B cell (primary cell): ENCODE results near the gene MMP11. TPM values are rescaled to one million over a fixed set of nuclear protein-coding genes. Genes with fewer than 3 reads are reported as not detected.

Experiments used
- ATAC-seq: fragments of 200-7000 bp; cut with Tn5 transposase; one replicate; pipeline ENCODE4 v1.10.0; 2021; ENCODE audit warnings: low read depth, mild to moderate bottlenecking, moderate number of reproducible peaks, moderate library complexity
- CTCF ChIA-PET: fragments of 350-600 bp; sonication (Branson Sonifier 250); formaldehyde crosslinking; loops from one replicate; lab custom pipeline; 2021; ENCODE audit warnings: antibody characterized with exemption, inconsistent platforms; lab: Charles Lee
- POLR2A ChIA-PET: fragments of 350-600 bp; sonication (Branson Sonifier 250); formaldehyde crosslinking; loops from one replicate; lab custom pipeline; 2021; ENCODE audit warnings: antibody characterized with exemption; lab: Charles Lee
- DNase-seq: peaks from one replicate; pipeline ENCODE4 v3.0.0; 2013
- H2AFZ ChIP-seq: 2 replicates; pipeline ENCODE4 v1.6.1; 2012; ENCODE audit warnings: mild to moderate bottlenecking, low read depth, low read length; ENCODE audit not compliant: insufficient read depth, poor library complexity, severe bottlenecking
- H3K27ac ChIP-seq, 2 donors: 1 replicate in 1 of 2; 2 replicates in 1 of 2; pipeline ENCODE4 v1.5.1; 2012 to 2013; ENCODE audit warnings: low read length in 2 of 2, mild to moderate bottlenecking in 2 of 2, moderate library complexity in 1 of 2
- H3K27me3 ChIP-seq, 4 experiments: fragments of 200-600 bp in 1 of 4; sonication (generic) in 1 of 4; replicated peaks in 1 of 4; 1 replicate in 2 of 4; 2 replicates in 2 of 4; pipeline versions ENCODE4 v1.6.1 to v1.7.0; 2013 to 2016; ENCODE audit warnings: low read length in 3 of 4, mild to moderate bottlenecking in 2 of 4, mixed read lengths in 1 of 4, moderate library complexity in 1 of 4; ENCODE audit not compliant: insufficient read depth in 4 of 4, control insufficient read depth in 3 of 4; ENCODE audit errors: control extremely low read depth in 1 of 4
- H3K36me3 ChIP-seq, 2 experiments: replicated peaks in 1 of 2; 1 replicate in 1 of 2; 2 replicates in 1 of 2; pipeline versions ENCODE4 v1.6.1 to v1.7.1; 2013; ENCODE audit warnings: low read length in 1 of 2; ENCODE audit not compliant: insufficient read depth in 2 of 2, control insufficient read depth in 1 of 2; ENCODE audit errors: control extremely low read depth in 1 of 2, extremely low read depth in 1 of 2
- H3K4me1 ChIP-seq, 2 donors: fragments of 200-600 bp in 1 of 2; sonication (generic) in 1 of 2; 1 replicate in 1 of 2; 2 replicates in 1 of 2; pipeline versions ENCODE4 v1.5.1 to v1.6.1; 2013 to 2017; ENCODE audit warnings: low read length in 2 of 2; ENCODE audit not compliant: control insufficient read depth in 2 of 2, insufficient read depth in 2 of 2
- H3K4me2 ChIP-seq: replicated peaks from 2 replicates; pipeline ENCODE3; 2012; ENCODE audit warnings: mild to moderate bottlenecking, low read depth, low read length; ENCODE audit not compliant: poor library complexity, severe bottlenecking
- H3K4me3 ChIP-seq, 5 experiments: fragments of 200-600 bp in 1 of 5; sonication (generic) in 1 of 5; 1 replicate in 3 of 5; 2 replicates in 2 of 5; pipeline versions ENCODE4 v1.5.1 to v1.7.0; 2011 to 2016; ENCODE audit warnings: low read length in 4 of 5, mild to moderate bottlenecking in 4 of 5, low read depth in 2 of 5, control low read depth in 1 of 5, moderate library complexity in 1 of 5; ENCODE audit not compliant: insufficient read depth in 1 of 5; ENCODE audit errors: control extremely low read depth in 1 of 5, extremely low read depth in 1 of 5
- H3K79me2 ChIP-seq: fragments of 200-600 bp; sonication (generic); one replicate; pipeline ENCODE4 v1.6.0; 2016; ENCODE audit warnings: low read length; ENCODE audit not compliant: control insufficient read depth, insufficient read depth
- H3K9ac ChIP-seq: fragments of 200-600 bp; sonication (generic); 2 replicates; pipeline ENCODE4 v1.6.1; 2017; ENCODE audit warnings: mild to moderate bottlenecking, low read length, moderate library complexity
- H3K9me3 ChIP-seq, 3 donors: one replicate each; pipeline versions ENCODE4 v1.6.1 to v1.7.1; 2013; ENCODE audit warnings: low read length in 2 of 3; ENCODE audit not compliant: control insufficient read depth in 2 of 3, insufficient read depth in 1 of 3; ENCODE audit errors: control extremely low read depth in 1 of 3
- H4K20me1 ChIP-seq: 2 replicates; pipeline ENCODE4 v1.6.0; 2012; ENCODE audit warnings: mild to moderate bottlenecking, low read length; ENCODE audit not compliant: insufficient read depth, control insufficient read depth, poor library complexity, severe bottlenecking
- H3K27ac Mint-ChIP-seq: one replicate; pipeline ENCODE4 v1.8.0; 2021; ENCODE audit warnings: mixed read lengths
- H3K27me3 Mint-ChIP-seq: one replicate; pipeline ENCODE4 v1.8.0; 2021; ENCODE audit warnings: mixed read lengths
- H3K4me1 Mint-ChIP-seq: one replicate; pipeline ENCODE4 v1.8.0; 2021; ENCODE audit warnings: mixed read lengths
- H3K4me3 Mint-ChIP-seq: one replicate; pipeline ENCODE4 v1.8.0; 2021; ENCODE audit warnings: mixed read lengths
- H3K9me3 Mint-ChIP-seq: one replicate; pipeline ENCODE4 v1.8.0; 2022; ENCODE audit warnings: mixed read lengths; ENCODE audit not compliant: insufficient read depth
- CTCF ChIP-seq: fragments of 200-600 bp; IDR thresholded peaks from one replicate; pipeline ENCODE4 v1.8.0; 2022; ENCODE audit warnings: antibody characterized with exemption, mild to moderate bottlenecking
- EZH2 ChIP-seq: IDR thresholded peaks from 2 replicates; pipeline ENCODE4 v1.6.1; 2012; ENCODE audit warnings: borderline replicate concordance, low read depth, mild to moderate bottlenecking, moderate library complexity, low read length; ENCODE audit not compliant: insufficient read depth, poor library complexity, severe bottlenecking
- WGBS: methylation state at CpG from one replicate; pipeline ENCODE4 v1.1.5; 2013; ENCODE audit warnings: missing lambda C conversion rate; ENCODE audit not compliant: insufficient coverage; 5-methylcytosine and 5-hydroxymethylcytosine counted together
- intact Hi-C: fragments of 100-400 bp; cut with micrococcal nuclease; formaldehyde crosslinking; loops from one replicate; pipeline ENCODE4 v1.10.0; 2022
- polyA plus RNA-seq: library from polyadenylated mRNA; depleted of rRNA; stranded (reverse); fragments of >200 nt; gene quantifications from 2 replicates; pipeline ENCODE4 v1.2.3, GENCODE V29; 2012
- total RNA-seq, 2 donors: library from RNA; stranded (reverse); fragments of 120-200 nt in 1 of 2; gene quantifications; 1 replicate in 1 of 2; 2 replicates in 1 of 2; pipeline versions ENCODE4 v1.2.3 to v1.2.4, GENCODE V29; 2013 to 2022

MMP11 gene
- total and polyA plus RNA-seq, 2 donors (not counting 1 experiment from before 2014, with no cell fraction given) = 11.6 to 19.0 TPM

- Mint-ChIP-seq H3K4me1 (peaks cover 46% of the 10 kb centered on the region), H3K27me3 (no peaks in the 10 kb centered on the region), H3K4me3 (no peak overlapping the region), H3K9me3 (no peaks in the 10 kb centered on the region), H3K27ac (peak overlapping the region; percentile 65)
- no peaks in the 10 kb centered on the region for H3K27me3 ChIP-seq
- no peak overlapping the region for H3K27ac ChIP-seq
- ATAC-seq = no peak
- H4K20me1 ChIP-seq = peaks cover 68% of the 10 kb centered on the region
- peaks cover 72% of the 10 kb centered on the region for H3K79me2 ChIP-seq
- DNase-seq = no peak
- ChIA-PET CTCF (interaction anchor here (0.7 to 0.8 kb wide), 2 partner anchors 8 to 10 kb away, joined by 4 read pairs; no protein-coding TSS in a partner anchor), POLR2A (interaction anchor here (0.7 to 1.7 kb wide), 3 partner anchors 8 to 24 kb away, joined by 3 to 5 read pairs (median 4); partner anchors contain the start of gene DERL3)
- no peak overlapping the region for H3K4me2 ChIP-seq
- no peaks in the 10 kb centered on the region for H3K9me3 ChIP-seq
- TF ChIP-seq CTCF = no peak
- TF ChIP-seq EZH2 = no peak
- no peak overlapping the region for H3K4me3 ChIP-seq
- H3K4me1 ChIP-seq = peaks cover 6 to 20% of the 10 kb centered on the region in 2 donors
- H3K9ac ChIP-seq = no peak overlapping the region
- 88% methylated on average over 14 of the region's 15 CpGs for WGBS
- intact Hi-C loops = no loop called here
- H3K36me3 ChIP-seq = peaks cover 2 to 87% of the 10 kb centered on the region in 2 experiments
- H2AFZ ChIP-seq = no peak overlapping the region
Measured at GRCh38 chr22:23826510-23827350, 54.1 kb downstream of the MMP11 start.
